K562 (cell line): ENCODE measurements around the gene CCDC18. TPM values are rescaled to one million over a fixed set of nuclear protein-coding genes. Genes with fewer than 3 reads are reported as not detected.
A peak's percentile ranks its signal among the peaks of the same experiment; 100 is the strongest.

ENCODE experiments used
- ATAC-seq: fragments of 200-7000 bp; cut with Tn5 transposase; 3 replicates; pipeline ENCODE4 v1.9.1; 2020; ENCODE audit warnings: moderate library complexity
- BruUV-seq: library from RNA; stranded (reverse); fragments of 400-500 nt; replicated peaks from 2 replicates; lab custom pipeline; 2021; lab: Mats Ljungman, UMichigan
- CTCF ChIA-PET: fragments of 300-600 bp; formaldehyde crosslinking; extraction: SDS; loops from one replicate; lab custom pipeline; 2021; ENCODE audit warnings: low intra/inter-chr PET ratio; lab: Yijun Ruan, JAX
- POLR2A ChIA-PET: fragments of 300-600, 350-650 bp; sonication (Branson Sonifier 250); formaldehyde crosslinking; extraction: SDS; loops from one replicate; lab custom pipeline; 2021; ENCODE audit warnings: antibody characterized with exemption, inconsistent platforms; lab: Yijun Ruan, JAX
- DNase-seq, 4 experiments: peaks; one replicate each; pipeline versions ENCODE4 v3.0.0 to v3.0.0-alpha.2; 2011 to 2018; ENCODE audit warnings: low spot score in 3 of 4, mixed read lengths in 3 of 4; ENCODE audit errors: extremely low read depth in 1 of 4
- FAIRE-seq: peaks from 2 replicates; lab custom pipeline; 2011; peaks lifted over from hg19 to GRCh38; lab: Jason Lieb, UNC
- H2AFZ ChIP-seq: 2 replicates; pipeline ENCODE4 v1.6.0; 2011; ENCODE audit warnings: low read depth, low read length, control low read depth, inconsistent platforms
- H3K27ac ChIP-seq: fragments of 200-600 bp; 3 replicates; pipeline ENCODE4 v1.8.0; 2011; ENCODE audit warnings: low read depth, mild to moderate bottlenecking, control low read depth, inconsistent platforms, low read length, moderate library complexity, mixed read lengths; ENCODE audit errors: extremely low read depth
- H3K27me3 ChIP-seq, 2 experiments: fragments of 300-600 bp in 1 of 2; 2 replicates in 1 of 2; 3 replicates in 1 of 2; pipeline versions ENCODE4 v1.6.0 to v1.8.0; 2011; ENCODE audit warnings: inconsistent platforms in 2 of 2, low read length in 2 of 2, mild to moderate bottlenecking in 1 of 2, mixed read lengths in 1 of 2, moderate library complexity in 1 of 2; ENCODE audit not compliant: control insufficient read depth in 2 of 2, insufficient read depth in 2 of 2
- H3K36me3 ChIP-seq: fragments of 300-600 bp; 3 replicates; pipeline ENCODE4 v1.8.0; 2011; ENCODE audit warnings: mild to moderate bottlenecking, low read length, inconsistent platforms; ENCODE audit not compliant: control insufficient read depth, insufficient read depth
- H3K4me1 ChIP-seq, 2 experiments: fragments of 200-600 bp in 1 of 2; replicated peaks in 1 of 2; 2 replicates in 1 of 2; 3 replicates in 1 of 2; pipeline versions ENCODE4 v1.5.1 to v1.8.0; 2011; ENCODE audit warnings: inconsistent platforms in 2 of 2, low read length in 2 of 2, mild to moderate bottlenecking in 1 of 2, mixed read lengths in 1 of 2, moderate library complexity in 1 of 2; ENCODE audit not compliant: control insufficient read depth in 2 of 2, insufficient read depth in 2 of 2
- H3K4me2 ChIP-seq: 2 replicates; pipeline ENCODE4 v1.6.1; 2011; ENCODE audit warnings: low read length, control low read depth, inconsistent platforms, mixed read lengths; ENCODE audit not compliant: insufficient read depth
- H3K4me3 ChIP-seq: fragments of 200-600 bp; sonication (generic), shearing (Covaris generic); 2 replicates; pipeline ENCODE4 v1.5.1; 2016; ENCODE audit warnings: control low read depth, inconsistent platforms
- H3K79me2 ChIP-seq: fragments of 200-600 bp; 3 replicates; pipeline ENCODE4 v1.8.0; 2011; ENCODE audit warnings: low read length, inconsistent platforms; ENCODE audit not compliant: control insufficient read depth, insufficient read depth
- H3K9ac ChIP-seq, 2 experiments: 2 replicates each; pipeline versions ENCODE4 v1.6.0 to v1.6.1; 2011; ENCODE audit warnings: low read depth in 2 of 2, low read length in 2 of 2, control low read depth in 1 of 2, inconsistent platforms in 1 of 2, mild to moderate bottlenecking in 1 of 2, mixed read lengths in 1 of 2; ENCODE audit not compliant: insufficient read depth in 1 of 2
- H3K9me1 ChIP-seq: one replicate; pipeline ENCODE4 v1.6.0; 2011; ENCODE audit warnings: inconsistent platforms, mild to moderate bottlenecking, low read length, moderate library complexity; ENCODE audit not compliant: control insufficient read depth, insufficient read depth
- H3K9me3 ChIP-seq: replicated peaks from 2 replicates; pipeline ENCODE4 v1.5.1; 2011; ENCODE audit warnings: low read depth, low read length, inconsistent platforms; ENCODE audit not compliant: control insufficient read depth, insufficient read depth
- H4K20me1 ChIP-seq: replicated peaks from 2 replicates; pipeline ENCODE4 v1.6.1; 2011; ENCODE audit warnings: low read length, inconsistent platforms, mixed read lengths; ENCODE audit not compliant: control insufficient read depth, insufficient read depth
- CEBPG ChIP-seq, 3 experiments: fragments of 200-800 bp in 1 of 3; sonication (Bioruptor generic) in 1 of 3; sonication (generic) in 1 of 3; formaldehyde crosslinking in 1 of 3; IDR thresholded peaks in 2 of 3; conservative IDR thresholded peaks in 1 of 3; 2 replicates each; pipeline versions ENCODE4 v1.6.1 to v1.8.0; 2016 to 2022; ENCODE audit warnings: missing compliant biosample characterization in 2 of 3, missing genetic modification characterization in 2 of 3, mild to moderate bottlenecking in 1 of 3, missing genetic modification reagents in 1 of 3
- POLR2AphosphoS5 ChIP-seq: IDR thresholded peaks from 2 replicates; pipeline ENCODE4 v1.6.1; 2011; ENCODE audit warnings: mild to moderate bottlenecking, low read depth, low read length, moderate library complexity; ENCODE audit not compliant: control insufficient read depth, insufficient read depth
- WGBS: fragments of 100-300 bp; shearing (Covaris generic); methylation state at CpG from one replicate; pipeline ENCODE4 v1.1.6; 2016; ENCODE audit warnings: low coverage, mixed read lengths; ENCODE audit not compliant: insufficient coverage; ENCODE audit errors: missing lambda C conversion rate; 5-methylcytosine and 5-hydroxymethylcytosine counted together
- in situ Hi-C: fragments of 300-500 bp; cut with MboI; formaldehyde crosslinking; loops from 4 replicates; pipeline ENCODE4 v1.15.0; 2018; ENCODE audit warnings: inconsistent platforms, mixed read lengths
- intact Hi-C: fragments of 100-400 bp; cut with micrococcal nuclease; formaldehyde crosslinking; loops from 2 replicates; pipeline ENCODE4 v1.14.2; 2022
- polyA plus RNA-seq, 8 experiments: library from polyadenylated mRNA; depleted of rRNA in 4 of 8; stranded (reverse) in 5 of 8; unstranded in 3 of 8; fragments of >200 nt; fragmentation: Nextera tagmentation in 2 of 8; fragmentation: Illumina TruSeq in 1 of 8; extraction: Ambion mirVana in 2 of 8; extraction: Trizol in 1 of 8; gene quantifications; 2 replicates each; pipeline versions ENCODE4 v1.2.1 to v1.2.3, GENCODE V29; 2011 to 2014; ENCODE audit warnings: inconsistent platforms in 1 of 8, missing spikeins in 1 of 8
- small RNA-seq: library from RNA; depleted of rRNA; stranded (forward); fragments of <200 nt; gene quantifications from one replicate; pipeline ENCODE3, GENCODE V24; 2014
- total RNA-seq, 7 experiments: library from RNA; depleted of rRNA in 6 of 7; stranded (reverse); fragments of >200 nt in 6 of 7; fragmentation: Illumina TruSeq in 2 of 7; extraction: Trizol in 2 of 7; gene quantifications; 2 replicates each; pipeline versions ENCODE4 v1.2.1 to v1.2.3, GENCODE V29; 2011 to 2021; ENCODE audit warnings: low replicate concordance in 1 of 7

Gene CCDC18
- total and polyA plus RNA-seq, 9 of the 15 experiments (the other 6 are each of a cell fraction or from before 2014, with no cell fraction given) = 19.5 to 34.2 (median 24.3) TPM

DNA sequence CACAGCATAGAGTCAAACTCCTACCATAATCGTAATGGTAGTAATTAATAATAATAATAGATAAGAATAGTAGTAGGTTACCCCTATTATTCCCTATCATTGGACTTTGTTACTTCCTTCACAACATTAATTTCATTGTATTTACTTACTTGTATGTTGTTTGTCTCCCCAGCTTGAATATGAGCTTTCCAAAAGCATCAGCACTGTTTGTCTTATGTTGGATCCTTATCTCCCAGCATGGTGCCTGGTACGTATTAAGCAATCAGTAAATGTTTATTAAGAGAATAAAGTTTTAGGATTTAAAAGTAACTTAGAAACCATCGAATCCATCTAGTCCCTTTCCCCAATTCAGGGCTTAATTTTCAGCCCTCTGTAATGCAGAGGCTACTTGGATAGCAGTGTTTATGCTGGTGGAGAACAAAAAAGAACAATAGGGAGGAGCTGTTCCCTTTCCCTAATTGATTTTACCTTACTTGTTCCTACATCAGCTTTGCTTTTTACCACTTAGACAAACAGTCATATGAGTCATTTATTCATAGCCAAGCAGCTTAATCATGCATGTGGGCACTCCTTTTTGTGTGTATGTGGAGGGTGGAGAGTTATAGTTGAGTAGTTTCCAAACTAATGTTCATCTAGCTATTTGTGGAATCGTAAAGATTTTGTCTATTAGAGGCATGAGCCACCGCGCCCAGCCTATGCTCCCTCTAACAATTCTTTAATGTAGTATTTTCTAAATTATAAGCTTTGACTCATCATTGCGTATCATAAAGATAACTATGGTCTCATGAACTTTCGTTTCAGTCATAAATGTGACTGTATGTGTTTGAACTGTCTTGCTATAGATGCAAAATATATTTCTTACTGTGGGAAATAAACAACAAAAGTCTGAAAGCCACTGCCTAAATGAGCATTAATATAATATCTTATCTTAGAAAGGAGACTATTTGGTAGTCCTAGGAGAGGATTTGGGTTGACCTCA lies 144.3 kb downstream of the CCDC18 start:
- 52% methylated on average over 8 of the region's 8 CpGs for WGBS
- Histone ChIP-seq H3K27ac (no peak overlapping the region), H3K4me3 (no peak overlapping the region), H2AFZ (no peak overlapping the region), H3K4me2 (no peak overlapping the region), H3K4me1 (0 out of 5 replicates have a peak, but pooled peaks cover 0 to 5% of the 10 kb centered on the region in 2 experiments), H3K9me1 (no peaks in the 10 kb centered on the region), H3K36me3 (no peaks in the 10 kb centered on the region), H3K9me3 (no peaks in the 10 kb centered on the region), H3K9ac (no peak overlapping the region), H3K27me3 (no peaks in the 10 kb centered on the region), H3K79me2 (no peaks in the 10 kb centered on the region), H4K20me1 (no peaks in the 10 kb centered on the region)
- ATAC-seq = no peak
- no TSS peak for BruUV-seq
- intact Hi-C loops (no loop called here), in situ Hi-C loops (no loop called here)
- ChIA-PET CTCF (no interaction called here), POLR2A (interaction anchor here (0.6 to 1.5 kb wide), 4 partner anchors 11 to 520 kb away, joined by 3 to 5 read pairs (median 3); partner anchors contain the start of gene DR1)
- DNase-seq = no peak
- no peak for FAIRE-seq
- no peak for TF ChIP-seq CEBPG (CRISPR knock-in tag; IDR thresholded peaks at IDR 0.05)
- 0 out of 4 replicates have a peak, but pooled peaks have one; percentile 8 to 23 for TF ChIP-seq CEBPG (tag; conservative IDR thresholded peaks at IDR 0.05 in 1 of 2, IDR thresholded peaks at IDR 0.05 in 1 of 2)
- TF ChIP-seq POLR2AphosphoS5 = no peak

Small RNAs within 50 kb of the gene (small RNA-seq; reads per million reads assigned to genes)
- gene AC126124.1 (not detected), gene AL139421.1 (not detected)

Other genes with a start within 250 kb of the CCDC18 start
- gene DIPK1A, start 219.3 kb upstream of the CCDC18 start, total RNA-seq (2014; rRNA removed) = 0.54 and 0.69 TPM in 2 replicates
- 1.3 and 1.9 TPM in 2 replicates for gene DIPK1A, start 219.3 kb upstream of the CCDC18 start, total RNA-seq (2014; rRNA removed; fragmentation: Illumina TruSeq; extraction: Trizol)
- 1.1 and 1.2 TPM in 2 replicates for gene DIPK1A, start 219.3 kb upstream of the CCDC18 start, total RNA-seq (2015; rRNA removed; fragmentation: Illumina TruSeq; extraction: Trizol)
- gene DIPK1A, start 219.3 kb upstream of the CCDC18 start, total RNA-seq (2021) = 1.3 TPM in 2 replicates
- gene DIPK1A, start 219.3 kb upstream of the CCDC18 start, polyA plus RNA-seq (2011; rRNA removed) = 1.4 and 2.0 TPM in 2 replicates
- gene DIPK1A, start 219.3 kb upstream of the CCDC18 start, polyA plus RNA-seq (2014; fragmentation: Illumina TruSeq; extraction: Trizol) = 1.5 TPM in 2 replicates
- gene DIPK1A, start 219.3 kb upstream of the CCDC18 start, polyA plus RNA-seq (2014; fragmentation: Nextera tagmentation; extraction: Ambion mirVana) = 1 to 10 TPM; 2.4 to 2.5 TPM
- gene DIPK1A, start 219.3 kb upstream of the CCDC18 start, polyA plus RNA-seq (2014; rRNA removed) = 0.65 and 0.91 TPM in 2 replicates
- gene MTF2, start 101.4 kb upstream of the CCDC18 start, total RNA-seq (2014; rRNA removed) = 41.8 and 59.6 TPM in 2 replicates
- 61.0 and 73.0 TPM in 2 replicates for gene MTF2, start 101.4 kb upstream of the CCDC18 start, total RNA-seq (2014; rRNA removed; fragmentation: Illumina TruSeq; extraction: Trizol)
- gene MTF2, start 101.4 kb upstream of the CCDC18 start, total RNA-seq (2015; rRNA removed; fragmentation: Illumina TruSeq; extraction: Trizol) = 48.6 and 57.7 TPM in 2 replicates
- gene MTF2, start 101.4 kb upstream of the CCDC18 start, total RNA-seq (2021) = 65.2 and 73.5 TPM in 2 replicates
- gene MTF2, start 101.4 kb upstream of the CCDC18 start, polyA plus RNA-seq (2011; rRNA removed) = 102 and 124 TPM in 2 replicates
- gene MTF2, start 101.4 kb upstream of the CCDC18 start, polyA plus RNA-seq (2014; fragmentation: Illumina TruSeq; extraction: Trizol) = 46.4 and 49.6 TPM in 2 replicates
- 10 to 100 TPM; 29.3 to 35.7 TPM for gene MTF2, start 101.4 kb upstream of the CCDC18 start, polyA plus RNA-seq (2014; fragmentation: Nextera tagmentation; extraction: Ambion mirVana)
- 44.1 and 48.3 TPM in 2 replicates for gene MTF2, start 101.4 kb upstream of the CCDC18 start, polyA plus RNA-seq (2014; rRNA removed)
- 64.2 and 87.1 TPM in 2 replicates for gene TMED5, start 311 bp upstream of the CCDC18 start, total RNA-seq (2014; rRNA removed)
- 67.2 and 76.3 TPM in 2 replicates for gene TMED5, start 311 bp upstream of the CCDC18 start, total RNA-seq (2014; rRNA removed; fragmentation: Illumina TruSeq; extraction: Trizol)
- gene TMED5, start 311 bp upstream of the CCDC18 start, total RNA-seq (2015; rRNA removed; fragmentation: Illumina TruSeq; extraction: Trizol) = 75.9 and 83.7 TPM in 2 replicates
- gene TMED5, start 311 bp upstream of the CCDC18 start, total RNA-seq (2021) = 68.1 and 74.5 TPM in 2 replicates
- gene TMED5, start 311 bp upstream of the CCDC18 start, polyA plus RNA-seq (2011; rRNA removed) = 53.5 and 71.3 TPM in 2 replicates
- gene TMED5, start 311 bp upstream of the CCDC18 start, polyA plus RNA-seq (2014; fragmentation: Illumina TruSeq; extraction: Trizol) = 60.9 and 63.5 TPM in 2 replicates
- 10 to 100 TPM; 28.7 to 43.9 TPM for gene TMED5, start 311 bp upstream of the CCDC18 start, polyA plus RNA-seq (2014; fragmentation: Nextera tagmentation; extraction: Ambion mirVana)
- gene TMED5, start 311 bp upstream of the CCDC18 start, polyA plus RNA-seq (2014; rRNA removed) = 70.0 and 71.9 TPM in 2 replicates
- gene DR1, start 165.2 kb downstream of the CCDC18 start, total RNA-seq (2014; rRNA removed) = 33.0 and 42.5 TPM in 2 replicates
- 69.5 and 75.7 TPM in 2 replicates for gene DR1, start 165.2 kb downstream of the CCDC18 start, total RNA-seq (2014; rRNA removed; fragmentation: Illumina TruSeq; extraction: Trizol)
- gene DR1, start 165.2 kb downstream of the CCDC18 start, total RNA-seq (2015; rRNA removed; fragmentation: Illumina TruSeq; extraction: Trizol) = 52.5 and 53.3 TPM in 2 replicates
- gene DR1, start 165.2 kb downstream of the CCDC18 start, total RNA-seq (2021) = 76.8 and 78.8 TPM in 2 replicates
- 38.4 and 46.3 TPM in 2 replicates for gene DR1, start 165.2 kb downstream of the CCDC18 start, polyA plus RNA-seq (2011; rRNA removed)
- 44.1 and 52.8 TPM in 2 replicates for gene DR1, start 165.2 kb downstream of the CCDC18 start, polyA plus RNA-seq (2014; fragmentation: Illumina TruSeq; extraction: Trizol)
- gene DR1, start 165.2 kb downstream of the CCDC18 start, polyA plus RNA-seq (2014; fragmentation: Nextera tagmentation; extraction: Ambion mirVana) = 1 to 10 TPM; 8.1 to 9.3 TPM
- 41.9 and 45.6 TPM in 2 replicates for gene DR1, start 165.2 kb downstream of the CCDC18 start, polyA plus RNA-seq (2014; rRNA removed)